ENCODE measurements around the gene KIF1A. TPM values are rescaled to one million over a fixed set of nuclear protein-coding genes. Genes with fewer than 3 reads are reported as not detected.

The KIF1A gene
- total and polyA plus RNA-seq, 2 donors: 1.2 to 5.2 TPM

DNA sequence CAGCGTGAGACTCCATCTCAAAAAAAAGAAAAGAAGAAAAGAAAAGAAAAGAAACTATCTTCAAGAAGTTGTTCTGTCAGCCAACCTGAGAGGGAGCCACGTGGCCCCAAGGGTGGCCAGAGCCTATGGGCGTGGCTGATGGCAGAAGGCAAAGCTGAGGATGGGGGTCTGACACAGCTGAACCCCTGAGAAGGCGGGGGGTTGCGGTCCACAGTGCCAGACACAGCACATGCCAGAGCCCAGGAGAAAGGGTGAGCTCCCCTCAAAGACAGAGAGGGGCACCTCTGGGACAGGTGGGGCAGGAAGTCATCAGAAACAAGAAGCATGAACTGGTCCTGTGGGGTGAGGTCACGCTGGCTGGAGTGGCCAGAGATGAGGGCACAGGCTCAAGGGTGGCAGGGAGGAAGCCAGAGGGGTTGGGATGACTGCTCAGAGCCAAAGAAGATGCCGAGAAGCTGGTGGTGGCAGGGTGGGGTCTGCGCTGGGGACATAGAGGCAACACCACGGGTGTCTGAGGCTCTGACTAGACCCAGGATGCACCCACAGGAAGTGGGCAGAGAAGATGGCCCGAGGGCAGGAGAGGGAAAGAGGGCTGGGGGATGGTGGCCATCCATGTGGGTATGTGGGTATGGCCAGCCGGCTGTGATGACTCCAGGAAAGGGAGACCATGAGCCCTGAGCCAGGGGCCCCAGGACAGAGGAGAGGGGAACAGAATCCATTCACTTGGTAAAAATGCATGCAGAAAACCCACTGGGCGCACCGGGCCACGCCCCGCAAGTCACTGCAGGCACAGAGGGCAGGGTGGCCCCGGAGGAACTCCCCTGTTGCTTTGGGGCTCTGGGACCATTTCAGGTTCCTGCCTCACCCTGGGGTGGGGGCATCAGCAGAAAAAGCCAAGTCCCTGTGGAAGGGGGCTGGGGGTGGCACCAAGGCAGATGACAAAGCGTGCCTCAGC is 8.4 kb downstream of the KIF1A start:
- no peak for DNase-seq (ENCODE audit: extremely low spot score)
- WGBS: 90% methylated on average over 17 of the region's 17 CpGs
- H3K27ac ChIP-seq (ENCODE audit: low read depth): no peak overlapping the region
- H3K4me1 ChIP-seq (ENCODE audit: insufficient read depth): no peaks in the 10 kb centered on the region
- H3K4me3 ChIP-seq (ENCODE audit: low read depth, low read length): no peak overlapping the region
- H3K36me3 ChIP-seq (ENCODE audit: insufficient read depth): no peaks in the 10 kb centered on the region

DNA sequence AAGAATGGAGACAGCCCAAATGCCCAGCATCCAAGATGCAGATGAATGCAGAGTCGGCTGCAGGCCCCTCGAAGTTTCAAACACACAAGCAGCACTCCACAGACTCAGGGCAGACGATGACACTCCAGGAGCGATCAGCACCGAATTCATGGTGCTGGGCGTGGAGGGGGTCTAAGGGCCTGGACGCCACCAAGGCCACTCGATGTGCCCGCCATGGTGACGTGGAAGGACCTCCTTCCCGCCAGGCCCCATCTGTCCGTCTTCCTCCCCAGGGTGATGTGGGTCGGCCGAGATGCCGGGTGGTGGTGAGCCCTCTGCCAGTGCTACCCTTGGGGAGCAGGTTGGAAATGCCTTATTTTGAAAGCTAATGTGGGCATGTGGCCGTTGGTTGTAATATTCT is 9.4 kb downstream of the KIF1A start:
- Histone ChIP-seq H3K36me3 (ENCODE audit: insufficient read depth) (no peaks in the 10 kb centered on the region), H3K4me3 (ENCODE audit: low read depth, low read length) (no peak overlapping the region), H3K4me1 (ENCODE audit: insufficient read depth) (no peaks in the 10 kb centered on the region), H3K27ac (ENCODE audit: low read depth) (no peak overlapping the region)
- whole genome bisulfite sequencing: 92% methylated on average over 16 of the region's 16 CpGs
- no peak for DNase-seq (ENCODE audit: extremely low spot score)

DNA sequence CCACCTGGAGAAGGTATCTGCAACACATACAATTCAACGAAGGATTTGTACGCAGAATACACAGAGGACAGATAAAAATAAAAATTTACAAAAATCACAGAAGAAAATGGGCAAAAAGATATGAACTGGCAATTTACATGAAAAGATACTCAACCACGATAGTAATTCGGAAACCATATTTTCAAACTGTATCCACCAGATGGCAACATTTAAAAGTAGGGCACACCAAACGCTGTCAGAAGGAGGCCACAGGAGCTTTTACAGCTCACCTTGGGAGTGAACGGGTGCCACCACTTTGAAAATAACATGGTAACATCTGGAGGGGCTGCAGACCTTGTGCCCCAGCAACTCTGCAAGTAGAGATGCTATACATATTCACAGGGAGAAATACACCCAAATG is 9.8 kb downstream of the KIF1A start:
- Histone ChIP-seq H3K36me3 (ENCODE audit: insufficient read depth) (no peaks in the 10 kb centered on the region), H3K4me1 (ENCODE audit: insufficient read depth) (no peaks in the 10 kb centered on the region), H3K4me3 (ENCODE audit: low read depth, low read length) (no peak overlapping the region), H3K27ac (ENCODE audit: low read depth) (no peak overlapping the region)
- no peak for DNase-seq (ENCODE audit: extremely low spot score)
- 59% methylated on average over 6 of the region's 6 CpGs for WGBS

- DNase-seq (ENCODE audit: extremely low spot score): no peak
- no peak overlapping the region for H3K27ac ChIP-seq (ENCODE audit: low read depth)
- 84% methylated on average over 9 of the region's 9 CpGs for WGBS
- no peaks in the 10 kb centered on the region for H3K36me3 ChIP-seq (ENCODE audit: insufficient read depth)
- no peak overlapping the region for H3K4me3 ChIP-seq (ENCODE audit: low read depth, low read length)
- no peaks in the 10 kb centered on the region for H3K4me1 ChIP-seq (ENCODE audit: insufficient read depth)
These were observed 10.7 kb downstream of the KIF1A start for GRCh38 chr2:240809276-240809675.

GRCh38 chr2:240806459-240806858 is 13.6 kb downstream of the KIF1A start:
- H3K27ac ChIP-seq (ENCODE audit: low read depth): no peak overlapping the region
- 91% methylated on average over 2 of the region's 2 CpGs for WGBS
- no peak for DNase-seq (ENCODE audit: extremely low spot score)
- H3K36me3 ChIP-seq (ENCODE audit: insufficient read depth): no peaks in the 10 kb centered on the region
- no peaks in the 10 kb centered on the region for H3K4me1 ChIP-seq (ENCODE audit: insufficient read depth)
- H3K4me3 ChIP-seq (ENCODE audit: low read depth, low read length): no peak overlapping the region

GRCh38 chr2:240806006-240806405 is 14.0 kb downstream of the KIF1A start:
- no peaks in the 10 kb centered on the region for H3K36me3 ChIP-seq (ENCODE audit: insufficient read depth)
- no peak for DNase-seq (ENCODE audit: extremely low spot score)
- no peaks in the 10 kb centered on the region for H3K4me1 ChIP-seq (ENCODE audit: insufficient read depth)
- no peak overlapping the region for H3K27ac ChIP-seq (ENCODE audit: low read depth)
- no peak overlapping the region for H3K4me3 ChIP-seq (ENCODE audit: low read depth, low read length)
- 88% methylated on average over 4 of the region's 4 CpGs for WGBS

DNA sequence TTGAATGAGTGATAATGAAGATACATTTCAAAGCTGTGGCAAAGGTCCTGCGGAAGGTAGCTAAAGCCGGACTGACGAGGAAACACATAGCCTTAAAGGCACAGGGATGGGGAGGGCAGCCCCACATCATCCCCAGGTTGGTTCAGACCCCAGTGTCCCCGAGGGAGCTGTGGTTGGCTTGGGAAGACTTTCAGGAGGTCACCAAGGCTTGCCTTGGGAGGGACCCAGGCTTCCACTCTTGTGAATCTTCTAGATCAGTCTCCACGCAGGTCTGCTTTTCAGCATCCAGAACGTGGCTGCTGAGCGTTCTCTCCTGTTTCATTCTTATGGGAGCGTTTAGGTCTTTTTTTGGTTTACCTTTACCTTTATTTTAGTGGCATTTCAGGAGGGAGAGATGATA is 16.8 kb downstream of the KIF1A start:
- H3K36me3 ChIP-seq (ENCODE audit: insufficient read depth): no peaks in the 10 kb centered on the region
- H3K27ac ChIP-seq (ENCODE audit: low read depth): no peak overlapping the region
- H3K4me3 ChIP-seq (ENCODE audit: low read depth, low read length): no peak overlapping the region
- WGBS: 87% methylated on average over 8 of the region's 8 CpGs
- DNase-seq (ENCODE audit: extremely low spot score): no peak
- H3K4me1 ChIP-seq (ENCODE audit: insufficient read depth): no peaks in the 10 kb centered on the region

- Histone ChIP-seq H3K4me1 (ENCODE audit: insufficient read depth) (no peaks in the 10 kb centered on the region), H3K27ac (ENCODE audit: low read depth) (no peak overlapping the region), H3K36me3 (ENCODE audit: insufficient read depth) (no peaks in the 10 kb centered on the region), H3K4me3 (ENCODE audit: low read depth, low read length) (no peak overlapping the region)
- no peak for DNase-seq (ENCODE audit: extremely low spot score)
- WGBS: 55% methylated on average over 14 of the region's 14 CpGs
These were observed 20.8 kb downstream of the KIF1A start for GRCh38 chr2:240799033-240799820.

DNA sequence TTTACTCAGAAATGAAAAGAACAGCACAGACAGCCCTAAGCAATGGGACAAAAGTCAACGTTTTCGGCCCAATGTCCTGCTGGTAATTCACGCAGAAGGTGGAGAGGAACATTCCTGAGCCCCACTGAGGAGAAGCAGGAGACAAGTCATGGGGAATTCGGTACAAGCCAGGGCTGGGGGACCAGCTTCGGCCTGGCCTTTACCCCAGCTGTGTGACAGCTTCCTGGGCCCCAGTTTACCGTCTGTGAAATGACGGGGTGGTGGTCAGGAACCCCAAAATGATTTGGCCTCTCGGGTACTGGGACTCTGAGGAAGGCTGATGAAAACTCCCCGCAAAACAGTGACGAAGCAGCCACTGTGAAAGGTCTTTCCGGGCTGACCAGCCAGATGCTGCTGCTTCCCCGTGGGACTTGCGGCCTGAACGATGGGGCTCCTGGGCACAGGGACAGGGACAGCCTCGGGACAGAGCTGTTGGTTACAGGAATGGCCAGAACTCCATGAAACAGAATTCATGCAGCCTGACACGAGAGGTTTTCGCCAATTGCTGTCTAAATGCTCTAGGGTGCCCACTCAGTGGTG is 21.6 kb downstream of the KIF1A start:
- Histone ChIP-seq H3K4me3 (ENCODE audit: low read depth, low read length) (no peak overlapping the region), H3K4me1 (ENCODE audit: insufficient read depth) (no peaks in the 10 kb centered on the region), H3K36me3 (ENCODE audit: insufficient read depth) (no peaks in the 10 kb centered on the region), H3K27ac (ENCODE audit: low read depth) (no peak overlapping the region)
- 89% methylated on average over 17 of the region's 17 CpGs for whole genome bisulfite sequencing
- no peak for DNase-seq (ENCODE audit: extremely low spot score)

GRCh38 chr2:240797914-240798313 is 22.1 kb downstream of the KIF1A start:
- no peaks in the 10 kb centered on the region for H3K36me3 ChIP-seq (ENCODE audit: insufficient read depth)
- no peak for DNase-seq (ENCODE audit: extremely low spot score)
- no peak overlapping the region for H3K4me3 ChIP-seq (ENCODE audit: low read depth, low read length)
- no peaks in the 10 kb centered on the region for H3K4me1 ChIP-seq (ENCODE audit: insufficient read depth)
- H3K27ac ChIP-seq (ENCODE audit: low read depth): no peak overlapping the region
- WGBS: 89% methylated on average over 12 of the region's 12 CpGs

- no peak for DNase-seq (ENCODE audit: extremely low spot score)
- Histone ChIP-seq H3K36me3 (ENCODE audit: insufficient read depth) (no peaks in the 10 kb centered on the region), H3K4me3 (ENCODE audit: low read depth, low read length) (no peak overlapping the region), H3K27ac (ENCODE audit: low read depth) (no peak overlapping the region), H3K4me1 (ENCODE audit: insufficient read depth) (no peaks in the 10 kb centered on the region)
- 95% methylated on average over 14 of the region's 14 CpGs for WGBS
These were observed 22.5 kb downstream of the KIF1A start for GRCh38 chr2:240797500-240797895.

GRCh38 chr2:240796543-240797499 is 23.2 kb downstream of the KIF1A start:
- Histone ChIP-seq H3K4me3 (ENCODE audit: low read depth, low read length) (no peak overlapping the region), H3K36me3 (ENCODE audit: insufficient read depth) (no peaks in the 10 kb centered on the region), H3K4me1 (ENCODE audit: insufficient read depth) (no peaks in the 10 kb centered on the region), H3K27ac (ENCODE audit: low read depth) (no peak overlapping the region)
- 94% methylated on average over 19 of the region's 19 CpGs for WGBS
- DNase-seq (ENCODE audit: extremely low spot score): no peak

All from urinary bladder (tissue), 4 donors.